Measurements from ENCODE around the gene EHD4.

Gene EHD4

GRCh38 chr15:41876007-41876406, 96.3 kb downstream of the EHD4 start:
- Histone ChIP-seq H3K36me3 (ENCODE audit: control insufficient read depth in 2 of 2, insufficient read depth in 2 of 2, low read length in 2 of 2) (no peaks in the 10 kb centered on the region), H3K9ac (ENCODE audit: low read length in 2 of 2) (no peak overlapping the region)

GRCh38 chr15:41874736-41875135, 97.6 kb downstream of the EHD4 start:
- no peak overlapping the region for H3K4me3 ChIP-seq (ENCODE audit: low read length in 2 of 2)
- no peak overlapping the region for H3K27ac ChIP-seq (ENCODE audit: low read length)
- no peaks in the 10 kb centered on the region for H3K27me3 ChIP-seq (ENCODE audit: control insufficient read depth in 1 of 2, insufficient read depth in 2 of 2, low read length in 2 of 2)

More at GRCh38 chr15:41876007-41876406, 96.3 kb downstream of the EHD4 start:
- H3K4me1 ChIP-seq (ENCODE audit: control insufficient read depth, insufficient read depth, low read length) = no peaks in the 10 kb centered on the region
- no peak overlapping the region for H3K4me3 ChIP-seq (ENCODE audit: low read length in 2 of 2)
- peaks cover 5% of the 10 kb centered on the region in 2 donors for H3K27me3 ChIP-seq (ENCODE audit: control insufficient read depth in 1 of 2, insufficient read depth in 2 of 2, low read length in 2 of 2)
- H3K9me3 ChIP-seq (ENCODE audit: control insufficient read depth in 2 of 2, low read length in 2 of 2) = no peaks in the 10 kb centered on the region
- no peak overlapping the region for H3K27ac ChIP-seq (ENCODE audit: low read length)

DNA sequence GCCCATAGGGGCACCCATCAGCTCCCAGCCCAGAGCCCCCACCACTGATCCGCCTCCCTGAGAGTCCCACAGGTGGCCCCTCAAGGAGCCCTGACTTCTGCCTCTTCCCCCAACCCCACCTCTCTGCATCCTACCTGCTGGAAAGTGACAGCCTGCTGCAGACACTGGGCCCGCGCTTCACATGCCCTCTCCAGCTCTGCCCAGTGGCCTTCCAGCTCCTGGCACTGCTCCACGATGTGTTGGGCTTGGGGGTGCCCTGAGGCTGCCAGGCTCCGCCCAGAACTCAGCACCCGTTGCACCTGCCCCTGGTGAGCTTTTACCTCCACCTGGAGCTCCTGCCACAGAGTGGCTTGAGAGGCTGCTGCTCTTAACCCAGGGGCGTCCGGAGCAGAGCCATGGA, 98.6 kb downstream of the EHD4 start:
- no peak overlapping the region for H3K27ac ChIP-seq (ENCODE audit: low read length)
- no peaks in the 10 kb centered on the region for H3K9me3 ChIP-seq (ENCODE audit: control insufficient read depth in 2 of 2, low read length in 2 of 2)
- no peak overlapping the region for H3K4me3 ChIP-seq (ENCODE audit: low read length in 2 of 2)
- no peaks in the 10 kb centered on the region for H3K27me3 ChIP-seq (ENCODE audit: control insufficient read depth in 1 of 2, insufficient read depth in 2 of 2, low read length in 2 of 2)
- no peaks in the 10 kb centered on the region for H3K4me1 ChIP-seq (ENCODE audit: control insufficient read depth, insufficient read depth, low read length)
- H3K36me3 ChIP-seq (ENCODE audit: control insufficient read depth in 2 of 2, insufficient read depth in 2 of 2, low read length in 2 of 2) = no peaks in the 10 kb centered on the region
- no peak overlapping the region for H3K9ac ChIP-seq (ENCODE audit: low read length in 2 of 2)

More at GRCh38 chr15:41874736-41875135, 97.6 kb downstream of the EHD4 start:
- H3K9me3 ChIP-seq (ENCODE audit: control insufficient read depth in 2 of 2, low read length in 2 of 2) = no peaks in the 10 kb centered on the region
- no peaks in the 10 kb centered on the region for H3K36me3 ChIP-seq (ENCODE audit: control insufficient read depth in 2 of 2, insufficient read depth in 2 of 2, low read length in 2 of 2)
- no peaks in the 10 kb centered on the region for H3K4me1 ChIP-seq (ENCODE audit: control insufficient read depth, insufficient read depth, low read length)
- no peak overlapping the region for H3K9ac ChIP-seq (ENCODE audit: low read length in 2 of 2)

DNA sequence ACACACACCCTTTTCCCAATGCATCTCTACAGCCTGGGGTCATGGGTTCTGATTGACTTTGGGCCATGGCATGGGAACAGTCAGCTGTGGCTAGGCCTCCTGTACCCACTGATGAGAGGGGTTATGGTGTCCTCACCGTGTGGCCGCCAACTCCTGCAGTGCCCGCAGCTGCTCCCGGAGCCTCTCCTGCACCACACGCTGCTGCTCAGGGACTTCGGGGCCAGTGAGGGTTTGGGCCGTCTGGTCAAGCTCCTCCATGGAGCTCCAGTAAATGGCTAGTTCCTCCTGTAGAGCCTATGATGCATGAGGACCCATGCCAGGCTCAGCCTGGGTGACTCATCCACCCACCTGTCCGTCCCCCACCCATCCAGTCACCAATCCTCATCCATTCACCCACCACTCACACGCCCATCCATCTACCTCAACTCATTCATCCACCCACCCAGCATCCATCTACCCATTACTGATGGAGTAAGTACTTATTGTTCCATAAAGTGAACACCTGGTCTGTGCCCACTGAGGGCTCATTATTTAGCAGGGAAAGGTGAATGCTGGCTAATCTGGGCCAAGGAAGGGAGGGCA, 100.1 kb downstream of the EHD4 start:
- H3K4me3 ChIP-seq (ENCODE audit: low read length in 2 of 2) = no peak overlapping the region
- H3K36me3 ChIP-seq (ENCODE audit: control insufficient read depth in 2 of 2, insufficient read depth in 2 of 2, low read length in 2 of 2) = no peaks in the 10 kb centered on the region
- H3K9ac ChIP-seq (ENCODE audit: low read length in 2 of 2) = no peak overlapping the region
- no peaks in the 10 kb centered on the region for H3K4me1 ChIP-seq (ENCODE audit: control insufficient read depth, insufficient read depth, low read length)
- no peak overlapping the region for H3K27ac ChIP-seq (ENCODE audit: low read length)
- no peaks in the 10 kb centered on the region for H3K27me3 ChIP-seq (ENCODE audit: control insufficient read depth in 1 of 2, insufficient read depth in 2 of 2, low read length in 2 of 2)
- no peaks in the 10 kb centered on the region for H3K9me3 ChIP-seq (ENCODE audit: control insufficient read depth in 2 of 2, low read length in 2 of 2)

DNA sequence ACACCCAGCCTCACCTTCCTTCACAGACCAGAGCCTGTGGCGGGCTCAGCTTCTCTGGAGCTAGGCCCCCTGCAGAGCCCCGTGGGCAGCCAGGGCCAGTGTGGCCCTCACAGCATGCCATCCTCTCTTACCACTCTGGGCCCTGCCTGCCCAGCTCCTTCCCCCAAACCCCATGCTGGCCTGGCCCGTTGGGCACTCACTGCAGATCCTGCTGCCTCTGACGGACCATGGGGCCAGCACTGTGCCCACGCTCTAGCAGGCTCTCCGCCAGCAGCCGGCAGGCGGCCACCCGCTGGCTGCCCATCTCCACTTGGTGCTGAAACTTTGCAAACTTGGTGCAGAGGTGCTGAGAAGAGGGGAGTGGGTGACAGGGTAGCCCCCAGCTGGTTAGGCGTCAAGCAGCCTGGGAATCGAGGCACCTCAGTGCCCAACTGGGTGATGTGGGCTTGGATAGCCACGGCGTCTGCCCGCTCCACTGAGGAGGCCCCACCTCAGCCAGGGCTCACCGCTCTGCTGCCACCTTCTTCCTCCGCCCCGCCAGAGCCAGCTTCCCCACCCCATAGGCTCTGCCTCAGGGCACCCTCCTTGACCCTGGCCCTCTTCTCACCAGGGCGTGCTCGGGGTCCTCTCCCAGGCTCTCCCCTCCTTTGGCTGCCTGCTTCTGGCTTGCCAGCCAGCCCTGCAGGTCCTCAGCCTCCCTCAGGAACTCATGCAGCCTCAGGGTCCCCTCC, 101.0 kb downstream of the EHD4 start:
- Histone ChIP-seq H3K36me3 (ENCODE audit: control insufficient read depth in 2 of 2, insufficient read depth in 2 of 2, low read length in 2 of 2) (no peaks in the 10 kb centered on the region), H3K9ac (ENCODE audit: low read length in 2 of 2) (no peak overlapping the region), H3K27ac (ENCODE audit: low read length) (no peak overlapping the region), H3K9me3 (ENCODE audit: control insufficient read depth in 2 of 2, low read length in 2 of 2) (no peaks in the 10 kb centered on the region), H3K27me3 (ENCODE audit: control insufficient read depth in 1 of 2, insufficient read depth in 2 of 2, low read length in 2 of 2) (no peaks in the 10 kb centered on the region), H3K4me3 (ENCODE audit: low read length in 2 of 2) (no peak overlapping the region), H3K4me1 (ENCODE audit: control insufficient read depth, insufficient read depth, low read length) (no peaks in the 10 kb centered on the region)

DNA sequence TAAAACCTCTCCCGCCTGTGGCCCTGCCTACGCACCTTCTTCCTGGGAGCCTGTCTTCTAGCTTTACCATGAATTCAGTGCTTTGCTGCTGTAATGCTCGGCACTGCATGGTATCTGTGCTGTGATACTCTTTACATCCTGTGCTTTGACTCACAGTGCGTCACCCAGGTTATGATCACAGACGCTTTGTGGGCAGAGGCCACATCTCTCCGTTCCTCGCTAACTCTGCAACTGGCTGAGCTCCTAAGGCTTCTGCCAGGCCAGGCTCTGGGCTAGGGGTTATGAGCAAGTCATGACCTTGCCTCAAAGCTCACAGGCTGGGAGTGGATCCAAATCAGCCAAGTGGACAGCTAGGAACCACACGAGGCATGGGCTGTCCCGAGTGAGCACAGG, 101.7 kb downstream of the EHD4 start:
- H3K36me3 ChIP-seq (ENCODE audit: control insufficient read depth in 2 of 2, insufficient read depth in 2 of 2, low read length in 2 of 2) = no peaks in the 10 kb centered on the region
- H3K27ac ChIP-seq (ENCODE audit: low read length) = no peak overlapping the region
- H3K9ac ChIP-seq (ENCODE audit: low read length in 2 of 2) = no peak overlapping the region
- H3K9me3 ChIP-seq (ENCODE audit: control insufficient read depth in 2 of 2, low read length in 2 of 2) = no peaks in the 10 kb centered on the region
- no peaks in the 10 kb centered on the region for H3K4me1 ChIP-seq (ENCODE audit: control insufficient read depth, insufficient read depth, low read length)
- H3K27me3 ChIP-seq (ENCODE audit: control insufficient read depth in 1 of 2, insufficient read depth in 2 of 2, low read length in 2 of 2) = no peaks in the 10 kb centered on the region
- no peak overlapping the region for H3K4me3 ChIP-seq (ENCODE audit: low read length in 2 of 2)

DNA sequence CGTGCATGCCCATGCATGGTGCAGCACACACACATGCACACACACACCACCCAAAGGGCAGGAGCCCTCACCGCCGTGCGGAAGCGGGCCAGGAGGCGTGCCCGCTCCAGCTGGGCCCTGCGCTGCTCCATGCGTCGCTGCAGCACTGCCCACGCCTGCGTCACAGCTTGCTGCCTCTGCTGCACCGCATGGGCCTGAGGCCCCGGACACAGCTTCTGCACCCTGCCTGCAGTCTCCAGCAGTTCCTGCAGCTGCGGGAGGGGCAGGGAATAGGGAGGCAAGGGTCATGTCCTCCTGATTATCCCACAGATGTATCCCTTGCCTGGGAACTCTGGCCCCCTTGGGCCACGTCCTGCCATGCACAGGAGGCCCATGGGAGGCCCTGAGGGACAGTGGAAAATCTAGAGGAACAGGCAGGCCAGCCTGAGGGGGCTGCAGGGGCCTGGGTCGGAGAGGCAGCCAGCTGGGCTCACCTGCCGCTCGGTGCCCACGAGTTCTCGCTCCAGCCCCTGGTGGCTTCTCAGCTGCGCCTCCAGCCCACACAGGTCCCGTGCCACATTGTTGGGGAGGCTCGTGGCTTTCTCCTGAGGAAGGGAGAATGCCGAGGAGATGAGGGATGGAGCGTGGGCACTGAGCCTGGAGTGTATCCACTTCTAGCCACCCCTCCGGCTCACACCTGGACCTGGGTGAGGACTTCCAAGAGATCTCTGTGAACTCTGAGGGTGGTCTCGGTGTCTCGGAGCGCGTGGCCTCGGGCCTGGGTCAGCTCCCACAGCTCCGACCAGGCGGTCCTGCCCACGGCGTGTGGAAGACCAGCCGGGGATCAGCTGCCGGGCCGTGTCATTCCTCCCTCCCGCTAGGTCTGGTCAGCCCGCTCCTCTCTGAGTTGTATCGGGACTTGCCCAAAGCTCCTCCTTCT, 102.3 kb downstream of the EHD4 start:
- H3K4me1 ChIP-seq (ENCODE audit: control insufficient read depth, insufficient read depth, low read length) = no peaks in the 10 kb centered on the region
- no peak overlapping the region for H3K4me3 ChIP-seq (ENCODE audit: low read length in 2 of 2)
- H3K27ac ChIP-seq (ENCODE audit: low read length) = no peak overlapping the region
- H3K27me3 ChIP-seq (ENCODE audit: control insufficient read depth in 1 of 2, insufficient read depth in 2 of 2, low read length in 2 of 2) = no peaks in the 10 kb centered on the region
- no peaks in the 10 kb centered on the region for H3K9me3 ChIP-seq (ENCODE audit: control insufficient read depth in 2 of 2, low read length in 2 of 2)
- no peak overlapping the region for H3K9ac ChIP-seq (ENCODE audit: low read length in 2 of 2)
- no peaks in the 10 kb centered on the region for H3K36me3 ChIP-seq (ENCODE audit: control insufficient read depth in 2 of 2, insufficient read depth in 2 of 2, low read length in 2 of 2)

- H3K9me3 ChIP-seq (ENCODE audit: control insufficient read depth in 2 of 2, low read length in 2 of 2) = no peaks in the 10 kb centered on the region
Measured at GRCh38 chr15:41868321-41868720, 104.0 kb downstream of the EHD4 start.

DNA sequence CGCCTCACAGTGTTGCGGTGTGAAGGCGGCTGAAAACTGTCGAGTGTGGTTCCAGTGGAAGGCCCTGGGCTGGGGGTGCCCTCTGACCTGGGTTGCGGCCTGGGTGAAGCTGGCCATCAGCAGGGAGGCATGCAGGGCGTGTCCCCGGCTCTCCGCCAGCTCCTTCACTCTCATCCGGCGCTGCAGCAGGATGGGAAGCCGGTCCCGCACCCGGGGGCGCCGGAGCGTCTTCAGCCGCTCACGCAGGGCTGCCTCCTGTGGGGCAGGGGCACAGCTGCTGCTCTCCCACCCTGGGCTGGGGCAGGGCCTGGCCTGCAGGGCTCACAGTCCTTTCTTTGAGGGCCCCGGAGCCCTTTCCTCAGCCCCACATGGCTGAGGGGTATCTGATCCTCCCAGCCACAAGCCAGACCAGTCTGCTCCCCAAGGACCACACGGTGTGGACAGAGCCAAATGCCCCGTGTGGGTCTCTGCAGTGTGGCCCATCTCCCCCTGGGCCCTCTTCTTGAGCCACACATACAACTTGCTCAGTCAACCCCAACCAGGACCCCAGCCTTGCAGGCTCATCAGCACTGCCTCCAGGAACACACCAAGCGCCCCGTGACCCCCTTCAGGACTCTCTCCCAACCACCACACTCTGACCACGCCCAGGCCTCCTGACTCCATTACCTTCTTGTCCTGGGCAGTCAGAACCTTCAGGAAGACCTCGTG, 105.3 kb downstream of the EHD4 start:
- H3K4me1 ChIP-seq (ENCODE audit: control insufficient read depth, insufficient read depth, low read length) = no peaks in the 10 kb centered on the region
- H3K9ac ChIP-seq (ENCODE audit: low read length in 2 of 2) = no peak overlapping the region
- H3K36me3 ChIP-seq (ENCODE audit: control insufficient read depth in 2 of 2, insufficient read depth in 2 of 2, low read length in 2 of 2) = no peaks in the 10 kb centered on the region
- H3K27me3 ChIP-seq (ENCODE audit: control insufficient read depth in 1 of 2, insufficient read depth in 2 of 2, low read length in 2 of 2) = no peaks in the 10 kb centered on the region
- no peak overlapping the region for H3K4me3 ChIP-seq (ENCODE audit: low read length in 2 of 2)
- no peaks in the 10 kb centered on the region for H3K9me3 ChIP-seq (ENCODE audit: control insufficient read depth in 2 of 2, low read length in 2 of 2)
- H3K27ac ChIP-seq (ENCODE audit: low read length) = no peak overlapping the region

More at GRCh38 chr15:41868321-41868720, 104.0 kb downstream of the EHD4 start:
- no peaks in the 10 kb centered on the region for H3K27me3 ChIP-seq (ENCODE audit: control insufficient read depth in 1 of 2, insufficient read depth in 2 of 2, low read length in 2 of 2)
- no peak overlapping the region for H3K27ac ChIP-seq (ENCODE audit: low read length)
- H3K4me3 ChIP-seq (ENCODE audit: low read length in 2 of 2) = no peak overlapping the region
- H3K9ac ChIP-seq (ENCODE audit: low read length in 2 of 2) = no peak overlapping the region
- no peaks in the 10 kb centered on the region for H3K36me3 ChIP-seq (ENCODE audit: control insufficient read depth in 2 of 2, insufficient read depth in 2 of 2, low read length in 2 of 2)
- no peaks in the 10 kb centered on the region for H3K4me1 ChIP-seq (ENCODE audit: control insufficient read depth, insufficient read depth, low read length)

DNA sequence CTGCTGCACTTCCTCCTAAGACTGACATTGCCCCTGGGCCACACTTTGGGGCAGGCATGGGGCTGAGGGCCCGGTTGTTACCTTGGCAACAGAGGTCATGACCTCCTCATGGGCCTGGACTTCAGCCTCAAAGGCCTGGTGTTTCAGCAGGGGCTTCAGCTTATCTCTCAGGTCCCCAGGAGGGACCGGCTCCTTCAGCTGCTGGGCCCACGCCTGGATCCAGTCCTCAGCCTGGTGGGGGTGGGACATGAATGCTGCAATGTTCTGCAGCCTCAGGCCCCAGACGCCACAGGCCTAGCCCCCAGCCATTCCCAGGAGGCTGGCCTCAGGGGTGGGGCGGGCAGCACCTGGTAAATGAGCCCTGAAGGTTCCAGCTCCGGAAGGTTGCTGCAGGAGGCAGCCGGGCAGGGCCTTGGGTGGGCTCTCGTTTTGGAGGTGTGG, 106.1 kb downstream of the EHD4 start:
- no peak overlapping the region for H3K9ac ChIP-seq (ENCODE audit: low read length in 2 of 2)
- H3K4me1 ChIP-seq (ENCODE audit: control insufficient read depth, insufficient read depth, low read length) = no peaks in the 10 kb centered on the region
- H3K36me3 ChIP-seq (ENCODE audit: control insufficient read depth in 2 of 2, insufficient read depth in 2 of 2, low read length in 2 of 2) = no peaks in the 10 kb centered on the region
- H3K27me3 ChIP-seq (ENCODE audit: control insufficient read depth in 1 of 2, insufficient read depth in 2 of 2, low read length in 2 of 2) = no peaks in the 10 kb centered on the region
- no peak overlapping the region for H3K27ac ChIP-seq (ENCODE audit: low read length)
- no peak overlapping the region for H3K4me3 ChIP-seq (ENCODE audit: low read length in 2 of 2)
- no peaks in the 10 kb centered on the region for H3K9me3 ChIP-seq (ENCODE audit: control insufficient read depth in 2 of 2, low read length in 2 of 2)

All from stomach smooth muscle (tissue), 2 donors.